Gastroesophageal sphincter (tissue), 3 donors: Measurements from ENCODE around the gene POLR3A.

ENCODE experiments used
- CTCF ChIP-seq, 4 experiments: fragments of 200-600 bp in 2 of 4; fragments of 450-650 bp in 2 of 4; sonication (generic) in 1 of 4; IDR thresholded peaks; one replicate each; pipeline ENCODE4 v1.5.1; 2017 to 2019; ENCODE audit warnings: antibody characterized with exemption in 4 of 4, mild to moderate bottlenecking in 2 of 4, moderate library complexity in 2 of 4
- POLR2A ChIP-seq, 2 donors: fragments of 450-650 bp; IDR thresholded peaks; one replicate each; pipeline ENCODE4 v1.6.1; 2017; ENCODE audit warnings: antibody characterized with exemption in 2 of 2, mild to moderate bottlenecking in 2 of 2, moderate library complexity in 1 of 2
- POLR2AphosphoS5 ChIP-seq: sonication (generic); formaldehyde crosslinking; IDR thresholded peaks from one replicate; pipeline ENCODE4 v1.6.1; 2017; ENCODE audit warnings: antibody characterized with exemption

DNA sequence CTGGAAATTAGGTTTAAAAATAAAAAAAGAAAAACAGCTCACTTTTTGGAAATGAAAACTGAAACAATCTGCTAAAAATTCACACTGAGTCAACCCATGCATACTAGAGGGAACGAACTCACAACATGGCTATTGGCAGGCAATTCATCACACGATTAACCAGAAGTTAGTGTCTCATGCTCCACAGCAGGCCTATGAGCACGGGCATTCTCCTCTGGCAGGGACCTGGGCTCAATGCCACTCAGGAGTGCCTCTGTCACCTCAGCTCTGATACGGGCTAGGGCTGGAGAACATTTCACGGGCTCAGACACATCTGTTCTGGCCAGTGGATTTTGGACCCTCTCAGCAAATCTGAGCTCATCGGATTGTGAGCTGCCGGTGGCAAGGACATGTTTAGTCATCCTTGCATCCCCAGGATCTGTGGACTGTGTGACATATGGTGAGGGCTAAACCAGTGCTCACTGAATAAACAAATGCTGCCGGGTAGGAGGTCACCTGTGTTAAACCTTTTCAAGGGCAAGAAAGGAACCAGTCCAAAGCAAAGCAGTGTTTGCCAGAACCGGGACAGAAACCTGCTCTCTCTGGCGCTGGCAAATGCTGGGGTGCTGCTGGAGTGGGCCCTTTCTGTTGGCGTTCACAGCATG, 40.1 kb downstream of the POLR3A start:
- TF ChIP-seq CTCF (IDR thresholded peaks at IDR 0.05), result no peak
- TF ChIP-seq POLR2A (IDR thresholded peaks at IDR 0.05), result no peak
- TF ChIP-seq POLR2AphosphoS5, result no peak
